Breast epithelium (tissue), 4 donors: ENCODE results near the gene POC1A. TPM values are rescaled to one million over a fixed set of nuclear protein-coding genes. Genes with fewer than 3 reads are reported as not detected.

Source experiments
- DNase-seq, 2 donors: peaks; one replicate each; pipeline ENCODE4 v3.0.0-alpha.2; 2019; ENCODE audit warnings: low spot score in 2 of 2
- H3K27ac ChIP-seq, 2 donors: fragments of 200-600 bp; sonication (generic) in 1 of 2; one replicate each; pipeline ENCODE4 v1.5.1; 2016 to 2019; ENCODE audit warnings: mild to moderate bottlenecking in 1 of 2
- H3K27me3 ChIP-seq, 2 donors: fragments of 200-600 bp; sonication (generic) in 1 of 2; one replicate each; pipeline versions ENCODE4 v1.5.1 to v1.6.0; 2017 to 2019; ENCODE audit warnings: control low read depth in 1 of 2, mild to moderate bottlenecking in 1 of 2
- H3K36me3 ChIP-seq: fragments of 200-600 bp; one replicate; pipeline ENCODE4 v1.5.1; 2019
- H3K4me1 ChIP-seq, 2 donors: fragments of 200-600 bp; sonication (generic); one replicate each; pipeline ENCODE4 v1.5.1; 2016 to 2019; ENCODE audit warnings: control low read depth in 1 of 2
- H3K4me3 ChIP-seq, 3 donors: fragments of 200-600 bp; sonication (generic); 1 replicate in 2 of 3; 2 replicates in 1 of 3; pipeline ENCODE4 v1.5.1; 2016 to 2019; ENCODE audit warnings: mild to moderate bottlenecking in 3 of 3, moderate library complexity in 2 of 3
- H3K9me3 ChIP-seq, 2 donors: fragments of 200-600 bp; sonication (generic) in 1 of 2; one replicate each; pipeline ENCODE4 v1.5.1; 2016 to 2019; ENCODE audit warnings: control low read depth in 1 of 2
- CTCF ChIP-seq, 3 donors: fragments of 450-650 bp; IDR thresholded peaks; one replicate each; pipeline ENCODE4 v1.5.1; 2016 to 2017; ENCODE audit warnings: antibody characterized with exemption in 3 of 3, mild to moderate bottlenecking in 3 of 3, moderate library complexity in 3 of 3
- POLR2A ChIP-seq: fragments of 450-650 bp; IDR thresholded peaks from one replicate; pipeline ENCODE4 v1.6.1; 2016; ENCODE audit warnings: antibody characterized with exemption, mild to moderate bottlenecking, moderate library complexity
- POLR2AphosphoS5 ChIP-seq, 3 donors: sonication (generic); formaldehyde crosslinking; IDR thresholded peaks; one replicate each; pipeline ENCODE4 v1.6.1; 2017; ENCODE audit warnings: antibody characterized with exemption in 3 of 3
- intact Hi-C: fragments of 100-400 bp; cut with DNase I; formaldehyde crosslinking; loops from one replicate; pipeline ENCODE4 v1.15.1; 2023; ENCODE audit warnings: low total_unique reads
- total RNA-seq, 3 donors: library from RNA; depleted of rRNA; stranded (reverse); fragments of >200 nt; gene quantifications; one replicate each; pipeline ENCODE4 v1.1.0, GENCODE V29; 2016

POC1A gene
- total RNA-seq, 3 donors from 2014 or later = 1.9 to 2.7 (median 2.6) TPM

- H3K4me1 ChIP-seq = no peaks in the 10 kb centered on the region
- intact Hi-C loops = no loop called here
- no peak for DNase-seq
- no peaks in the 10 kb centered on the region for H3K27me3 ChIP-seq
- no peaks in the 10 kb centered on the region for H3K36me3 ChIP-seq
- peak overlapping the region in 1 of 2 donors; percentile 19 for H3K27ac ChIP-seq
- no peaks in the 10 kb centered on the region for H3K9me3 ChIP-seq
- no peak overlapping the region for H3K4me3 ChIP-seq
- no peak for TF ChIP-seq CTCF (IDR thresholded peaks at IDR 0.05)
Observed at GRCh38 chr3:52121464-52121805, 32.8 kb downstream of the POC1A start.

- no peak for DNase-seq
- H3K4me1 ChIP-seq = no peaks in the 10 kb centered on the region
Observed at GRCh38 chr3:52120556-52121463, 33.4 kb downstream of the POC1A start.

GRCh38 chr3:52119826-52120225 lies 34.4 kb downstream of the POC1A start:
- TF ChIP-seq POLR2A (no peak), POLR2AphosphoS5 (IDR thresholded peaks at IDR 0.05) (no peak), CTCF (IDR thresholded peaks at IDR 0.05) (no peak)
- no peaks in the 10 kb centered on the region for H3K9me3 ChIP-seq
- no peak for DNase-seq
- no peak overlapping the region for H3K27ac ChIP-seq
- H3K4me3 ChIP-seq = no peak overlapping the region
- intact Hi-C loops = no loop called here
- H3K4me1 ChIP-seq = no peaks in the 10 kb centered on the region
- no peaks in the 10 kb centered on the region for H3K36me3 ChIP-seq
- H3K27me3 ChIP-seq = no peaks in the 10 kb centered on the region

More at GRCh38 chr3:52120556-52121463, 33.4 kb downstream of the POC1A start:
- intact Hi-C loops = no loop called here
- peak overlapping the region in 1 of 2 donors; percentile 19 for H3K27ac ChIP-seq
- no peak overlapping the region for H3K4me3 ChIP-seq
- no peaks in the 10 kb centered on the region for H3K9me3 ChIP-seq
- no peaks in the 10 kb centered on the region for H3K36me3 ChIP-seq
- TF ChIP-seq CTCF (IDR thresholded peaks at IDR 0.05) = no peak
- H3K27me3 ChIP-seq = no peaks in the 10 kb centered on the region

GRCh38 chr3:52119099-52119498 lies 35.1 kb downstream of the POC1A start:
- no peaks in the 10 kb centered on the region for H3K9me3 ChIP-seq
- H3K27ac ChIP-seq = no peak overlapping the region
- TF ChIP-seq POLR2AphosphoS5 (IDR thresholded peaks at IDR 0.05) (no peak), CTCF (IDR thresholded peaks at IDR 0.05) (no peak), POLR2A (no peak)
- no peak overlapping the region for H3K4me3 ChIP-seq
- intact Hi-C loops = no loop called here
- no peaks in the 10 kb centered on the region for H3K27me3 ChIP-seq
- no peaks in the 10 kb centered on the region for H3K36me3 ChIP-seq
- no peaks in the 10 kb centered on the region for H3K4me1 ChIP-seq
- no peak for DNase-seq

- Histone ChIP-seq H3K27ac (no peak overlapping the region), H3K27me3 (no peaks in the 10 kb centered on the region), H3K4me3 (no peak overlapping the region), H3K4me1 (no peaks in the 10 kb centered on the region), H3K9me3 (no peaks in the 10 kb centered on the region), H3K36me3 (no peaks in the 10 kb centered on the region)
- no peak for DNase-seq
- TF ChIP-seq POLR2AphosphoS5 (IDR thresholded peaks at IDR 0.05) = no peak
- TF ChIP-seq CTCF (IDR thresholded peaks at IDR 0.05) = no peak
- TF ChIP-seq POLR2A = no peak
- intact Hi-C loops = no loop called here
Observed at GRCh38 chr3:52118156-52118875, 35.9 kb downstream of the POC1A start.
